ENCODE data around the gene ORAI1. TPM values are rescaled to one million over a fixed set of nuclear protein-coding genes. Genes with fewer than 3 reads are reported as not detected.

The ORAI1 gene
- total RNA-seq, 1 donor from 2014 or later: 7.5 TPM

Other genes starting within 250 kb of the ORAI1 start
- 86.5 and 116 TPM in 2 replicates for gene RNF34, start 226.4 kb upstream of the ORAI1 start, total RNA-seq
- 14.8 and 20.0 TPM in 2 replicates for gene KDM2B, start 45.5 kb upstream of the ORAI1 start, total RNA-seq
- under 0.01 and 0.44 TPM in 2 replicates for gene MORN3, start 43.1 kb downstream of the ORAI1 start, total RNA-seq
- 2.8 and 5.0 TPM in 2 replicates for gene TMEM120B, start 86.2 kb downstream of the ORAI1 start, total RNA-seq
- gene RHOF, start 167.2 kb downstream of the ORAI1 start, total RNA-seq: 2.6 and 3.3 TPM in 2 replicates
- 1.3 and 1.4 TPM in 2 replicates for gene SETD1B, start 177.5 kb downstream of the ORAI1 start, total RNA-seq
- not detected in 2 replicates for gene HPD, start 232.3 kb downstream of the ORAI1 start, total RNA-seq

All from lung microvascular endothelial cell (primary cell).